Gastrocnemius medialis (tissue), 4 donors: Measurements from ENCODE around the gene NR6A1.

Experiments
- CTCF ChIP-seq, 5 experiments: fragments of 450-650 bp in 3 of 5; fragments of 200-600 bp in 2 of 5; sonication (generic) in 2 of 5; IDR thresholded peaks in 4 of 5; conservative IDR thresholded peaks in 1 of 5; 1 replicate in 4 of 5; 2 replicates in 1 of 5; pipeline ENCODE4 v1.5.1; 2016 to 2019; ENCODE audit warnings: antibody characterized with exemption in 5 of 5, mild to moderate bottlenecking in 3 of 5, moderate library complexity in 3 of 5
- POLR2A ChIP-seq, 2 donors: fragments of 450-650 bp; IDR thresholded peaks; one replicate each; pipeline ENCODE4 v1.6.1; 2017; ENCODE audit warnings: antibody characterized with exemption in 2 of 2, mild to moderate bottlenecking in 2 of 2, moderate library complexity in 2 of 2

GRCh38 chr9:124584631-124585030 lies 186.5 kb downstream of the NR6A1 start:
- TF ChIP-seq POLR2A (IDR thresholded peaks at IDR 0.05): no peak
- TF ChIP-seq CTCF (IDR thresholded peaks at IDR 0.05 in 4 of 5, conservative IDR thresholded peaks at IDR 0.05 in 1 of 5): no peak
